H9 (cell line): ENCODE data around the gene TAF1. TPM values are rescaled to one million over a fixed set of nuclear protein-coding genes. Genes with fewer than 3 reads are reported as not detected.

Experiments used
- DNase-seq: peaks from one replicate; pipeline ENCODE4 v3.0.0-alpha.2; 2017
- H2AFZ ChIP-seq: one replicate; pipeline ENCODE4 v1.6.1; 2013; ENCODE audit warnings: mild to moderate bottlenecking, low read length, control low read depth, moderate library complexity
- H2AK5ac ChIP-seq: 2 replicates; pipeline ENCODE4 v1.6.1; 2013; ENCODE audit warnings: low read length, control low read depth, mixed read lengths; ENCODE audit not compliant: insufficient read length
- H2BK120ac ChIP-seq: one replicate; pipeline ENCODE4 v1.6.1; 2013; ENCODE audit warnings: low read depth, mild to moderate bottlenecking, low read length, control low read depth, inconsistent platforms; ENCODE audit not compliant: poor library complexity, severe bottlenecking
- H2BK12ac ChIP-seq: 2 replicates; pipeline ENCODE4 v1.6.1; 2013; ENCODE audit warnings: low read length, control low read depth, mixed read lengths, low read depth; ENCODE audit not compliant: insufficient read length
- H2BK15ac ChIP-seq: 2 replicates; pipeline ENCODE4 v1.6.1; 2013; ENCODE audit warnings: low read depth, low read length, control low read depth
- H2BK20ac ChIP-seq: one replicate; pipeline ENCODE4 v1.6.1; 2013; ENCODE audit warnings: low read depth, mild to moderate bottlenecking, low read length, control low read depth, inconsistent platforms; ENCODE audit not compliant: poor library complexity, severe bottlenecking
- H2BK5ac ChIP-seq: 2 replicates; pipeline ENCODE4 v1.6.1; 2013; ENCODE audit warnings: low read length, control low read depth, mixed read lengths; ENCODE audit not compliant: insufficient read length
- H3K14ac ChIP-seq: 2 replicates; pipeline ENCODE4 v1.6.1; 2013; ENCODE audit warnings: low read length, control low read depth; ENCODE audit not compliant: insufficient read depth
- H3K18ac ChIP-seq: 2 replicates; pipeline ENCODE4 v1.6.1; 2013; ENCODE audit warnings: low read depth, mild to moderate bottlenecking, mixed read lengths, low read length, control low read depth; ENCODE audit not compliant: insufficient read length
- H3K23ac ChIP-seq: 2 replicates; pipeline ENCODE4 v1.6.1; 2013; ENCODE audit warnings: low read length, control low read depth, mixed read lengths, low read depth; ENCODE audit not compliant: insufficient read length
- H3K23me2 ChIP-seq: 2 replicates; pipeline ENCODE4 v1.6.1; 2013; ENCODE audit warnings: low read depth, mild to moderate bottlenecking, mixed read lengths, low read length, control low read depth; ENCODE audit not compliant: insufficient read length, poor library complexity, severe bottlenecking
- H3K27ac ChIP-seq: 2 replicates; pipeline ENCODE4 v1.5.1; 2013; ENCODE audit warnings: low read length, control low read depth, mixed read lengths, low read depth; ENCODE audit not compliant: insufficient read length
- H3K27me3 ChIP-seq: 2 replicates; pipeline ENCODE4 v1.6.1; 2013; ENCODE audit warnings: low read length, control low read depth, inconsistent platforms; ENCODE audit not compliant: insufficient read depth
- H3K4ac ChIP-seq: 2 replicates; pipeline ENCODE4 v1.6.1; 2013; ENCODE audit warnings: low read depth, mild to moderate bottlenecking, control low read depth, inconsistent platforms, low read length, moderate library complexity
- H3K4me1 ChIP-seq: 2 replicates; pipeline ENCODE4 v1.6.1; 2013; ENCODE audit warnings: low read length, control low read depth, inconsistent platforms; ENCODE audit not compliant: insufficient read depth
- H3K4me2 ChIP-seq: 2 replicates; pipeline ENCODE4 v1.6.1; 2013; ENCODE audit warnings: low read length, control low read depth, mixed read lengths; ENCODE audit not compliant: insufficient read length, insufficient read depth
- H3K56ac ChIP-seq: 2 replicates; pipeline ENCODE4 v1.6.1; 2013; ENCODE audit warnings: low read depth, mild to moderate bottlenecking, mixed read lengths, low read length, control low read depth; ENCODE audit not compliant: insufficient read length
- H3K79me1 ChIP-seq: 2 replicates; pipeline ENCODE4 v1.6.1; 2013; ENCODE audit warnings: low read depth, mild to moderate bottlenecking, moderate library complexity, low read length, control low read depth, inconsistent platforms; ENCODE audit not compliant: insufficient read depth, poor library complexity, severe bottlenecking
- H3K79me2 ChIP-seq: 2 replicates; pipeline ENCODE4 v1.6.1; 2013; ENCODE audit warnings: low read length, control low read depth, inconsistent platforms; ENCODE audit not compliant: insufficient read depth
- H3K9ac ChIP-seq: 2 replicates; pipeline ENCODE4 v1.6.1; 2013; ENCODE audit warnings: low read length, control low read depth, mixed read lengths; ENCODE audit not compliant: insufficient read length; ENCODE audit errors: extremely low read depth
- H3K9me3 ChIP-seq: one replicate; pipeline ENCODE4 v1.6.1; 2013; ENCODE audit warnings: low read depth, low read length, inconsistent platforms; ENCODE audit not compliant: control insufficient read depth
- H3T11ph ChIP-seq: one replicate; pipeline ENCODE4 v1.6.1; 2013; ENCODE audit warnings: mild to moderate bottlenecking, low read length, control low read depth, inconsistent platforms
- H4K20me1 ChIP-seq: one replicate; pipeline ENCODE4 v1.6.1; 2013; ENCODE audit not compliant: control insufficient read depth, insufficient read length, insufficient read depth
- H4K5ac ChIP-seq: 2 replicates; pipeline ENCODE4 v1.6.1; 2013; ENCODE audit warnings: low read depth, mild to moderate bottlenecking, mixed read lengths, low read length, control low read depth; ENCODE audit not compliant: insufficient read length
- H4K8ac ChIP-seq: replicated peaks from 2 replicates; pipeline ENCODE4 v1.6.1; 2013; ENCODE audit warnings: low read length, control low read depth, mixed read lengths, low read depth; ENCODE audit not compliant: insufficient read length
- H4K91ac ChIP-seq: 2 replicates; pipeline ENCODE4 v1.6.1; 2013; ENCODE audit warnings: low read depth, mild to moderate bottlenecking, moderate library complexity, mixed read lengths, low read length, control low read depth; ENCODE audit not compliant: insufficient read length
- H3K27ac Mint-ChIP-seq, 3 experiments: 2 replicates in 2 of 3; 3 replicates in 1 of 3; pipeline ENCODE4 v1.8.0; 2020 to 2021; ENCODE audit warnings: mixed read lengths in 3 of 3, mild to moderate bottlenecking in 1 of 3, moderate library complexity in 1 of 3
- H3K27me3 Mint-ChIP-seq: 2 replicates; pipeline ENCODE4 v1.8.0; 2021; ENCODE audit warnings: low read depth, mild to moderate bottlenecking, moderate library complexity, mixed read lengths
- H3K36me3 Mint-ChIP-seq, 3 experiments: 2 replicates in 2 of 3; 3 replicates in 1 of 3; pipeline ENCODE4 v1.8.0; 2020 to 2021; ENCODE audit warnings: low read depth in 3 of 3, mixed read lengths in 3 of 3; ENCODE audit not compliant: insufficient read depth in 1 of 3
- H3K4me1 Mint-ChIP-seq, 2 experiments: 2 replicates each; pipeline ENCODE4 v1.8.0; 2020; ENCODE audit warnings: mixed read lengths in 2 of 2
- H3K4me3 Mint-ChIP-seq, 2 experiments: 2 replicates in 1 of 2; 3 replicates in 1 of 2; pipeline ENCODE4 v1.8.0; 2020 to 2021; ENCODE audit warnings: mild to moderate bottlenecking in 2 of 2, mixed read lengths in 2 of 2, moderate library complexity in 1 of 2
- H3K9me3 Mint-ChIP-seq, 2 experiments: 2 replicates in 1 of 2; 3 replicates in 1 of 2; pipeline ENCODE4 v1.8.0; 2020; ENCODE audit warnings: mild to moderate bottlenecking in 2 of 2, mixed read lengths in 2 of 2, moderate library complexity in 1 of 2
- CTCF ChIP-seq: fragments of 200-600 bp; sonication (generic); conservative IDR thresholded peaks from 3 replicates; pipeline ENCODE4 v1.8.0; 2021; ENCODE audit warnings: antibody characterized with exemption, mild to moderate bottlenecking
- WGBS: extraction: QIAGEN DNeasy Blood & Tissue Kit; methylation state at CpG from one replicate; pipeline ENCODE4 v1.1.7; 2013; ENCODE audit warnings: missing lambda C conversion rate, low lambda C conversion rate, mixed read lengths; ENCODE audit not compliant: insufficient read length; ENCODE audit errors: extremely low coverage; 5-methylcytosine and 5-hydroxymethylcytosine counted together
- total RNA-seq: library from RNA; stranded (reverse); gene quantifications from 2 replicates; pipeline ENCODE4 v1.2.1, GENCODE V29; 2021

TAF1 gene
- total RNA-seq, 1 experiment from 2014 or later = 32.2 TPM

- no peak overlapping the region for H3K18ac ChIP-seq
- H3K27me3 ChIP-seq = no peaks in the 10 kb centered on the region
- H4K5ac ChIP-seq = no peak overlapping the region
- Mint-ChIP-seq H3K27me3 (no peaks in the 10 kb centered on the region), H3K36me3 (peaks cover 0 to 7% (median 2%) of the 10 kb centered on the region in 3 experiments; a peak in 2 of 7 replicates), H3K9me3 (peaks cover 52 to 56% of the 10 kb centered on the region in 2 experiments), H3K4me1 (peaks cover 12 to 17% of the 10 kb centered on the region in 2 experiments), H3K27ac (no peak overlapping the region), H3K4me3 (no peak overlapping the region)
- H2BK120ac ChIP-seq = no peak overlapping the region
- H3K9ac ChIP-seq = no peak overlapping the region
- WGBS = no CpG with 5 or more reads among the region's 1 CpG
- no peaks in the 10 kb centered on the region for H3K79me1 ChIP-seq
- no peaks in the 10 kb centered on the region for H3K23me2 ChIP-seq
- no peak overlapping the region for H2BK12ac ChIP-seq
- H2AFZ ChIP-seq = no peak overlapping the region
- no peak overlapping the region for H3K4ac ChIP-seq
- no peak overlapping the region for H4K8ac ChIP-seq
- H3K23ac ChIP-seq = no peak overlapping the region
- DNase-seq = no peak
- no peak overlapping the region for H2AK5ac ChIP-seq
- no peak overlapping the region for H2BK15ac ChIP-seq
- no peak overlapping the region for H3K14ac ChIP-seq
- H3K9me3 ChIP-seq = peaks cover 5% of the 10 kb centered on the region
- no peak for TF ChIP-seq CTCF
- no peak overlapping the region for H3K4me2 ChIP-seq
- H2BK20ac ChIP-seq = no peak overlapping the region
- H3K56ac ChIP-seq = no peak overlapping the region
- no peak overlapping the region for H3K27ac ChIP-seq
- H4K91ac ChIP-seq = no peak overlapping the region
- H3T11ph ChIP-seq = no peak overlapping the region
- no peaks in the 10 kb centered on the region for H3K79me2 ChIP-seq
- no peak overlapping the region for H2BK5ac ChIP-seq
- no peaks in the 10 kb centered on the region for H4K20me1 ChIP-seq
- H3K4me1 ChIP-seq = no peaks in the 10 kb centered on the region
Measured at GRCh38 chrX:71504346-71504745, 138.2 kb downstream of the TAF1 start.
